Stimulated activated CD4-positive, alpha-beta T cell treated with anti-CD3 and anti-CD28 coated beads, Interleukin-4, amount 100 ng/mL, for 24 hours (primary cell): ENCODE results near the gene PCNX3.

Experiments used
- DNase-seq: peaks from one replicate; pipeline ENCODE4 v3.0.0-alpha.2; 2020

PCNX3 gene

DNA sequence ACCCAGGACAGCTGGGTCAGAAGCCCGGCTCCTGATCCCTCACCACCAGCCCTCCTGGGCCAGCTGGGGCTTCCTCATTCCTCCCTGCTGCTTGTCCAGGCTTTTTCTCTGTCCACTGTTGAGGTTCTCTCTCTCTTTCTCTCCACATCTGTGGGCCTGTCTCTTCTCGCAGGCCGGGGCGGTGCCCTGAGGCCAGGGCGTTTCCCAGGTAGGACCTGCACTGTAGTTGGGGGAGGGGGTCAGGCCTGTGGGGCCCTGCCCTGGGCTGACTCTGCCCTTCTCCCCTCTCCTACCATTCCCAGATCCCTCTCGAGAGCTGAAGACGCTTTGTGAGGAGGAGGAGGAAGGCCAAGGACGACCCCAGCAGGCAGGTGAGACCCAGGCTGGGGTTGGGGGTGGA is 34.8 kb upstream of the PCNX3 start:
- no peak for DNase-seq

DNA sequence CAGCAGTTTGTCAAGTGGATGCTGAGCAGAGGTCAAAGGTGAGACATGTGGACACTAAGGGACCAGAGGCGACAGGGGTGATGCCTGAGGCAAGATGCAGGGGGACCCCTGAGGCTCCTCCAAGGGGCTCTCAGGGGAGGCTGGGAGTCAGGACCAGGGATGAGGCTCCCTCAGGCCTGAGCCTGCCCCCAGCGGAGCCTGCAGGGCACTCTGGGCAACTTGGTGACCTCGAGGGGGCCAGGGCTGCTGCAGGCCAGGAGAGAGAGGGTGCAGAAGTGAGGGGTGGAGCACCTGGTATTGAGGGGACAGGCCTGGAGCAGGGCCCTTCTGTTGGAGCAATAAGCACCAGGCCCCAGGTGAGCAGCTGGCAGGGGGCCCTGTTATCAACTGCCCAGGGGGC is 33.6 kb upstream of the PCNX3 start:
- DNase-seq: no peak

DNA sequence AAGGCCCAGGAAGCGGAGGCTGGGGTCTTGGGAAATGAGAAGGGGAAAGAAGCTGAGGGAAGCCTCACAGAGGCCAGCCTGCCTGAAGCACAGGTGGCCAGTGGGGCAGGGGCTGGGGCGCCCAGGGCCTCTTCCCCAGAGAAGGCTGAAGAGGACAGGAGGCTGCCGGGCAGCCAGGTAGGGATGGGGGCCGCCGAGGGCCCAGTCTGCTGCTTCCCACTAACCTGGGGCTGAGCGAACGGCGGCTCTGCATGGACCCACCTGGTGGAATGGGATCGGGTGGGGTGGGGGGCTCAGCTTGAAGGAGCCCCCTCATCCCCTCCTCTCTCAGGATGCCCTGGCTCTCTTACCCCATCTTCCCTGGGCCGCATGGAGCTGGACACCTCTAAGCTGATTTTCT is 32.0 kb upstream of the PCNX3 start:
- no peak for DNase-seq

DNA sequence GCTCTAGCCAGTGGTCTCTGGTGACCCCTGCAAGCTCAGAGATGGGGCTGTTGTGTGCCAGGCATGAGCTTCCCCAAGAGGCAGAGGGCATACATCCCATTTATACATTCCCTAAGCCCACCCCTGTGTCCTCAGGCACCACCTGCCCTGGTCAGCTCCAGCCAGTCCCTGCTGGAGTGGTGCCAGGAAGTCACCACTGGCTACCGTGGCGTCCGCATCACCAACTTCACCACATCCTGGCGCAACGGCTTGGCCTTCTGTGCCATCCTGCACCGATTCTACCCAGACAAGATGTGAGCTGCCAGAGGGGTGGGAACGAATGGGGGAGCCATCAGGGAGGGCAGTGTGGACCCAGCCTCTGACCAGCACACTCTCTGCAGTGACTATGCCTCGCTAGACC is 31.5 kb upstream of the PCNX3 start:
- no peak for DNase-seq

DNA sequence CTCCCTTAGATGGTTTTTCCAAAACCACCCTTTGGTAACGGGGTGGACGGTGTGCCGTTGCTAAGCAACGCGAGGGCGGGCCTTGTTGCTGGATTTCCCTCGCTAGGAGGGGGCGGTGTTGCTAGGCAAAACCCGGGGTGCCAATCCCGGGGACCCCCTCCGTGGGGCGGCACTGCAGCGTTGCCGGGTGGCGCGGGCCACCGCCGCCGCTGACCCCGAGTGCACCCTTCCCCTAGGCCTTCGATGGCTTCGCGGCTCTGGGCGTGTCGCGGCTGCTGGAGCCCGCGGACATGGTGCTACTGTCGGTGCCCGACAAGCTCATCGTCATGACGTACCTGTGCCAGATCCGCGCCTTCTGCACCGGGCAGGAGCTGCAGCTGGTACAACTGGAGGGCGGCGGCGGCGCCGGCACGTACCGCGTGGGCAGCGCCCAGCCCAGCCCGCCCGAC is 30.8 kb upstream of the PCNX3 start:
- no peak for DNase-seq

DNA sequence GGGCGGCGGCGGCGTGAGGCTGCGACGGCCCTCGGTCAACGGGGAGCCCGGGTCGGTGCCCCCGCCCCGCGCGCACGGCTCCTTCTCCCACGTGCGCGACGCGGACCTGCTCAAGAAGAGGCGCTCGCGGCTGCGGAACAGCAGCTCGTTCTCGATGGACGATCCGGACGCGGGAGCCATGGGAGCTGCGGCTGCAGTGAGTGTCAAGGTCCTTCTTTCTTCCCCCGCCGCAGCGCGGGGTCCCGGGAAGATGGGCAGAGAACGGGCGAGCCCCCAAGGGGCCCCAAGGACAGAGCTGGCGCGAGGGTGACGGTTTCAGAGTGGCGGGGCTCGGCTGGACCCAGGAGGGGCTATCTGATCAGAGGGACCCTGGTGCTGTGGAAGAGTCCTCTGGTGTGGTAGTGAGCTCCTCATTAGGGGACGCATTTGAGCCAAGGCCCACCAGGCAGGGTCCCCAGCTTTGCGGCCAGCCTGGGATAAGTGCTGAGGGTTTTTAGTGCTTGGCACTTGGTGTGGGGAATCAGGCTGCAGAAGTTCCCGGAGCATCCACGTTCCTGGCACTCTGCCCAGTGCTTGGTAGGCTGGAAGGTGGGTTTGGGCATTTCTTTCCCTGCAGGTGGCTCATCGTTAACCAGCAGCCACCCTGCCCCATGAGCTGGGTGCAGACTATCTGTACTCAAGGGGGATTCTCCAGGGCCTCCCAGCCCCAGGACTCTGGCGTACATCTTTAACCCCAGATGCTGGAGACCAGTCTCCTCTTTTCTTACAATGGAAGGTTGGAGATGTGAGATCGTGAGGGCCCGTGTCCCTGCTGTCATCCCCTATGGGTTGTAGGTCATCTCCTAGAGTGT is 30.0 kb upstream of the PCNX3 start:
- no peak for DNase-seq

DNA sequence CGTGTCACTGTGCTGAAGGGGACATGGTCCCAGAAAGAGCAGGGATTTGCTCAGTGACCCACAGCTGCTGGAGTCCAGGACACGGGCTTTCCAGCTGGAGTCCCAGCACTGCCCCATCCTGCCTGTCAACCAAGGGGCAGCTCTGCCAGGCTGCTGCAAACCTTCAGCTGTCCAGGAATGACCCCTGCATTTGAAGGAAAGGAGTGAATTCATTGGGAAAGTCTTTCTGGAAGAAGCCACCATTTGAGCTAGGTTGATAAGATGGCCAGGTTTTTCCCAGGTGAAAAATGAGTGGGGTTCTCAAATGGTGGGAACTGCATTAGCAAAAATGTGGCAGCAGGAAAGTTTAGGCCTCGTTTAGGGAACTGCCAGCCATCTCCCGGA is 29.3 kb upstream of the PCNX3 start:
- DNase-seq: no peak

DNA sequence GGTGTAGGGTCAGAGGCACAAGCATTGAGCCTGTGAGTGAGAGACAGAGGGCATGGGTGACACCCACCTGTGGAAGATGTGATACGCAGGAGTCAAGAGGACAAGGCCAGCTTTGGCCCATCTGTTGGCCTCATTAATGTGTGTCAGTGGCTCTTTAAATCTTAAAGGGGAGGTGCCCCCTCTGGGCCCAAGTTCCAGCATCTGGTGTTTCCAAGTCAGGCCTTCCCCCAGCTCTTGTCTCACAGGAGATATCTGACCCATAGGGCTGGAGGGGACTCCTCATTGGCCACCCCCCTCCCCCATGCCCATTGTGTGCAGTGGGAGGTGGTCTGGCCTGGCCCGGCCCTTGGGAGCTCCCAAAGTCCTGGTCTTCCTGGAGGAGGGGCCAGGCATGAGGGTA is 28.9 kb upstream of the PCNX3 start:
- no peak for DNase-seq

DNA sequence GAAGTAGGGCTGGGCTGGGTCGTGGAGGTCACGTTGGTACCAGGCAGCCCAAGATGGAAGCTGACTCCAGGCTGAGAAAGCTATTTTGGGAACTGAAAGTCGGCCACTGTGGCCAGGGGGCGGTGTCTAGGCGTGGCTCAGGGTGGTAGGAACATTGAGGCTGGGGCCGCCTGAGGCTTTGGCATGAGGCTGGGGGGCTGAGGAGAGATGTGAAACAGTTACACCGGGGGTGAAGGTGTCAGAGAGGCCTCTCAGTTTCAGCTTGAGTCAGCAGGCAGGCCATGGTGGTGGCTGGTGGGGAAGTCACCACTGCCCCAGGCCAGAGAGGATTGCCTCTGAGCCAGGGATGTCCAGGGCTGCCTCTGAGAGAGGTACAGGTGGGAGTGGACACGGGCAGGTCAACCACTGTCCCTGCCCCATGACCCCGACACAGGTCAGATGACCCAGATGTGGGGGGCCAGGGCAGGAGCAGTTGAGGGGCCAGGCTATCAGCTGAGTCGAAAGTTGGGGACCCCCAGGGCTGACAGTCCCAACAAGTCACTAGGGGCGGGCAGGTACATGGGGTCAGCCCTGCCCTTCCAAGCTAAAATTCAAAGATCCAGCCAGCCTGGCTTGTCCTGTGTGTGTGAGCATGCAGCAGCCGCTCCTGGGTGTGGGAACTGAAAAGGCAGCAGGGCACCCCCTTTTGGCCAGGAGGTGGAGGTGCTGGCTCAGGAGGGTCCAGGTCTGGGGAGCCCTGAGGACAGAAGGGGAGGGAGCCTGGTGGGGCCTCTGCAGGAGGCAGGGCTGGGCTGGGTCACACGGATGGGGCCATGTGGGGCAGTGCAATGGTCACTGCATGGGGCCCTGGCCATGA is 27.1 kb upstream of the PCNX3 start:
- peak; percentile 77 for DNase-seq

DNA sequence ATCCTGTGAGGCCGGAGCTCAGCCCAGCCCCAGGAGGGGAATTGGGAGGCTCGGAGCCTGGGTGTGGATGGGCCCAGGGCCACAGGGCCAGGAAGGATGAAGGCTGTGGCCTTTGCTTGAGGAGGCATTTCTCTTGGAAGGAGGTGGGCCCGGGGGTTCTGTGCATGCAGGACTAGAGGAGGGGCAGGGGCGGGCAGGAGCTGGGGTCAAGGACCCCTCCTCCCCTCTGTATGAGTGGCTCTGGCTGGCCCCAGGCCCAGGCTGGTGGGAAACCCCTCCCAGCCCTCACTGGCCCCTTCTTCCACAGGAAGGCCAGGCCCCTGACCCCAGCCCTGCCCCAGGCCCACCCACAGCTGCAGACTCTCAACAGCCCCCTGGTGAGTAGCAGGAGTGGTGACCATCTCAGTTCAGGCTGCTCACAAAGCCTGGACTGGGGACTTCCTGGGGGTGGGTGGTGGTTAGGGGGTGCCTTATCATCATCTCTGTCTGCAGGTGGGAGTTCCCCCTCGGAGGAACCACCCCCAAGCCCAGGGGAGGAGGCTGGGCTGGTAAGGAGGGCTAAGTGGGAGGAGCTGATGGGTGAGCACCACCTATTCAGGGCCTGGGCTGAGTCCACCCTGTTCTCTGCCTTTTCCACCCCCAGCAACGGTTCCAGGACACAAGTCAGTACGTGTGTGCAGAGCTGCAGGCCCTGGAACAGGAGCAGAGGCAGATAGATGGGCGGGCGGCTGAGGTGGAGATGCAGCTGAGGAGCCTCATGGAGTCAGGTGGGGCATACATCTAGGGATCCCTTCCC is 25.9 kb upstream of the PCNX3 start:
- no peak for DNase-seq

DNA sequence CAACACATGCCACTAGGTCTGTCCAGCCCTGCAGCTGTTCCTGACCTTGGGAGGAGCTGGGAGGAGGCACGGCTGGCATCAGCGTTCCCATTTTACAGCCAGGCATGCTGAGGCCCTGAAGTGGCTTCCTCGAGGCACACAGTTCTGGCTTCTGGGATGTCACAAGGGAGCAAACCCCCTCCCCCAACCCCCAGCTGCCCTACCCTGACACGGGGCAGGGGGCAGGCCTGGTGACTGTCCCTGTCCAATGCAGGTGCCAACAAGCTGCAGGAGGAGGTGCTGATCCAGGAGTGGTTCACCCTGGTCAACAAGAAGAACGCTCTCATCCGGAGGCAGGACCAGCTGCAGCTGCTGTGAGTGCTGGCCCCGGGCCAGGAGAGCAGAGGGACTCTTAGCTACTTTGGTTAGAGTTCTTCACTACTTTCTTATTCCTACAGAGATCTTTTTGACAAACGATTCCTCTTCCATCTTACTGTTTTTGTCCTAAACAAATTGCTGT is 25.3 kb upstream of the PCNX3 start:
- DNase-seq: no peak

DNA sequence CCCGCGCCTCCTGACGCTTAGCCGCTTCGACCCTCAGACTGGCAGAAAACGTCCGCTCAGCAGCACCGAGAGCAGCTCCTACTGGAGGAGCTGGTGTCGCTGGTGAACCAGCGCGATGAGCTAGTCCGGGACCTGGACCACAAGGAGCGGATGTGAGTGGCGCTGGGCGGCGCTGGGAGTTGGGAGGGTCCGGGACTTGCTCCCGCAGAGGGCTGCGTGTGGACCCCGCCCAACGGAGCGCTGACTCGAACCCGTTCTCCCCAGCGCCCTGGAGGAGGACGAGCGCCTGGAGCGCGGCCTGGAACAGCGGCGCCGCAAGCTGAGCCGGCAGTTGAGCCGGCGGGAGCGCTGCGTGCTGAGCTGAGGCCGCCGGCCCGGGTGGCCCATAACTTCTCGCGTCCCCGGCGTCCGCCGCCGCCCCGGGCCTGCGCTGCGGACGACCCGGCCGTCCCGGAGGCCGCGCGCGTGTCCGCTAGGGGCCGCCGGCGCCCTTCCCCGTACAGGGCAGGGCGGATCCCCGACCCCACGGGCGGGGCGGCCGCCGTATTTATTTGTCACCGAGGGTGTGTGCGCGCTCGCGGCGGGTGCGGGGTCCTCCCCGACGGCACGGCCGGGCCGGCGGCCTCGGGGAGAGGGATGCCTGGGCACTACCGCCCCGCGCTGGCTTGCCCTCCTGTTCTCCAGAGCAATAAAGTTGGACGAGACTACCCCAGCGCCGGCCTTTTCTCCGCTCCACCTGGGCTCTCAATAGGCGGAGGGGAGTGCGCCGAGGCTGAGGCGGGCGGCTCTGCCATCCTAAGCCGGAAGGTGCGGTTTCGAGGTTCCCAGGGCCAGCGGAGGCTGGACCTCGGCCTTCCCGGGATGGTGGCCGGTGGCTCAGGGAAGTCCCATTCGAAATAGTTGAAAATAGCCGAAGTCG is 23.4 kb upstream of the PCNX3 start:
- no peak for DNase-seq

DNA sequence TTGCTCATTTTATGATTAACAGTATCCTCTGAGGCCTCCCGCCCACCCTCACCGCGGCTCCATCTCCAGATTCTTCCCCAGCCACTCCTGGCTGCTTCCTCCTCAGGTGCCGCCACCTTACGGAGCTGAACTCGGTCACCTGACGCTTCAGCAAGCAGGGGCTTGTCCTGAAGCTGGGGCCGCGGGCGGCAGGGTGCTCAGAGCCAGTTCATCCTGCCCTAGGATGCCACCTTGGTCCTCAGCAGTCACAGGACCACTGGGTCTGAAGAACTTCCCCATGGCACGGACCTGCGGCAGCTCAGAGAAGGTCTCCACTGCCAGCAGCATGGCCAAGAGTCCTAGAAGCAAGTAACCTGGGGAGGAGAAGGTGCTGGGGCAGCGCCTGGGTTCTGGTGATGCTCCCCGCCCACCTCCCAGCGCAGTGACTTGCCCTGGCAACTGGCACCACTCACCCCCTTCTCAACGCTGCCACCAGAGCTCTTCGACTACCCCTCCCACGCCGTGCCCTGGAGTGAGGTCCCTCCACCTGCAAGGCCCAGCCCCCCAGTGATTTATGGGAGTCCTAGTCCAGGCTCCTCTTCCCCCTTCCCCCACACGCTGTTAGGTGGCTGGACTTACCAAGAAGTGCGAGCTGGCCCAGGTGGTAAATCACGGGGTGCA is 22.6 kb upstream of the PCNX3 start:
- DNase-seq: no peak

DNA sequence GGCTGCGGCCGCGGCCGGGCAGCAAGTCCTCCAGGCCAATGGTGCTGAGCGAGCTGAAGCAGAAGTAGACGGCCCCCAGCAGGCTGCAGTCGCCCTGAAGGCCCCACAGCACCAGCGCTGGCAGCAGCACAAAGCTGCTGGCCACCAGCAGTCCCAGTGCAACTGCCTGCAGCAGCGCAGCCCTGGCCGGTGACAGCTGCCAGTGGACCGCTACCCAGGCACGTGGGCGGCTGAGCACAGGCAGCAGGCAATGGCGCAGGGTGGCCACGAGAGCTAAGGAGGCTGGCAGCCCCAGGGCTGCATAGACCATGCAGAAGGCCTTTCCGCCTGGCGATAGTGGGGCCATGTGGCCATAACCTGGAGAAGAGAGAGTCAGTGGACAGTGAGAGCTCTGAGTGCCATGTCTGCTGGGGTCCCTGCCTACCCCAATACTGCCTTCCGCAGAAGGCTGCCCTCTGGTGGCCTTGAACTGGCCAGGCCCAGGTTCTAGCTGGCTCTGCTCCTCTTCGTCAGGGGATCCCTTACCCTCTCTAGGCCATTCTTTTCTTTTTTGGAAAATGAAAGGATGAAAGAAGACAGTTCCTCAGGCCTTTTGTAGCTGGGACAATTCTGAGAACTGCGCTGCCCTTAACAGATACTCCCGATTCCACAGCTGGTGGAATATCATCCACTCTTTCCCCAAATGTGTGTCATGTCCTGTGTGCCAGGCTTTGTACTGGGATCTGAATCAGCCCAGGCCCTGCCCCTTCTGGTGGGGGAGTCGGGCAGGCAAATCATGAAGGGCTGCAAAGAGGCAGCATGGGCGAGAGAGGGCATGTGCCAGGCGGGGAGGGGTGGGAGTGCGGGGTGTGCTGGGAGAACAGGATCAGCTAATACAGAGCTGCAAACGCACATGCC is 21.8 kb upstream of the PCNX3 start:
- peak; percentile 54 for DNase-seq

DNA sequence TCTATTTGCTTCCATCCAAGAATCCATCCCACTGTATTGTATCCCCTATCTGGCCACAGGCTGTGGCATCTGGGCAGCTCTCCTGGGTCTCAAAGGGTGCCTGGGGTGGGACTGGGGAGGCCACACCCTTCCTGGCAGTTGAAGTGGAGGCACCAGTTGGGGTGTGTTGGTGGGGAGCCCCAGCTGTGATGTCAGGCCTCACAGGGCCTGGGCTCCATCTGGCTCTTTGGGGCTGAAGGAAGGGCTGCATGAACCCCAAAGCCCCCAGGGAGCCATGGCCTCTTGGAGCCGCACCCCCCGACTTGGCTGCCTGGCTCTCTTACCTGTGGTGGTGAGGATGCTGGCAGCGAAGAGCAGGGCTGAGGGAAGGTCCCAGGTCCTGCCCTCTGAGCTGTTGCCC is 20.4 kb upstream of the PCNX3 start:
- no peak for DNase-seq

DNA sequence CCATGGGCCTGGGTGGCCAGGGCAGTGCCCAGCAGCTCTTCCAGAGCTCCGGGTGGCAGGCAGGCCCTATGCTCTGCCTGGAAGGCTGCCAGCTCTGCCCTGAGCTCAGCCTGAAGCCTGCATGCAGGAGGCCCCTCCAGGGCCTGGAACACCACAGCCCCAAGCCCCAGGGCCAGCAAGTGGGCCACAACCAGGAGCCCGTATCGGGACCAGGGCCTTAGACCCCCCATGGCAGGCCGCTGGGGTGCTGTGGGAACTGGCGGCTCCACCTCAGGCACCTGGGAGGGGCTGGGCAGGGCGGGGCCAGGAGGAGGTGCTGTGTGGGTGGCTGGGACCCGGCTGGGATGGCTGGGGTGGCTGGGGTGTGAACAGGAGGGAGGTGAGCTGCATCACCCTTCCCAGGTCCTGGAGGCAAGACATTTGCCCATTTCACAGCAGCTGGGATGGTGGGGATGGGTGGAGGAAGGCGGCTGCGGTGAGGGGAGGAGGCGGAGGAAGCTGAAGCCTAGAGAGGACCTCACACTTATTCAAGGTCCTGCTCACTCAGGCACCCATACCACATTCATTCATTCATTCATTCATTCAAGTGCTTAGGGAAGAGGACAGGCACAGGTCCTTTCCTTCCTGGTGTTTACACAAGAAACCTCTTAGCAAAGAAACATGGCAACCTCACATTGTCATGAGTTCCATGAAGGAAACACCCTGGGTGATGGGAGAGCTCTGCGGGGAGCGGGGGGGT is 19.9 kb upstream of the PCNX3 start, which contains the start of gene KCNK7:
TSS of gene KCNK7 (minus strand) at position 258 of the 739 bp plus-strand sequence. CDS start at position 230, 28 bp downstream.
- DNase-seq: no peak

DNA sequence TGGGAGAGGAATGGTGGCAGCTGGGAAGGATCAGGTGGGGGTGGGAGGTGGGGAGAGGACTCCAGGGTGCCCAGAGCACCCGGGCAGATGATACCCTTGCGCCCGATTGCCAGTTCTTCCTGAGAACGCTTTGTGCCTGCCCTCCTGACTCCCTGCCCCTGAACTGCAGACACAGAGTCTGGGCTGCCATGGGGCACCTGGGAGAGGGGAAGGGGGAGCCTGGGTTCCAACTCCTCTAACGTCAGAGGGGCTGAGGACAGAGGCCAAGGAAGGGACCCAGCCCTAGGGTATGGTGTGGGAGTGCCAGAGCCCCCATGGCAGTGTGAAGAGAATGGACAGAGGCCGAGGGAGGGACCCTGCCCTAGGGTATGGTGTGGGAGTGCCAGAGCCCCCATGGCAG is 19.1 kb upstream of the PCNX3 start:
- no peak for DNase-seq

DNA sequence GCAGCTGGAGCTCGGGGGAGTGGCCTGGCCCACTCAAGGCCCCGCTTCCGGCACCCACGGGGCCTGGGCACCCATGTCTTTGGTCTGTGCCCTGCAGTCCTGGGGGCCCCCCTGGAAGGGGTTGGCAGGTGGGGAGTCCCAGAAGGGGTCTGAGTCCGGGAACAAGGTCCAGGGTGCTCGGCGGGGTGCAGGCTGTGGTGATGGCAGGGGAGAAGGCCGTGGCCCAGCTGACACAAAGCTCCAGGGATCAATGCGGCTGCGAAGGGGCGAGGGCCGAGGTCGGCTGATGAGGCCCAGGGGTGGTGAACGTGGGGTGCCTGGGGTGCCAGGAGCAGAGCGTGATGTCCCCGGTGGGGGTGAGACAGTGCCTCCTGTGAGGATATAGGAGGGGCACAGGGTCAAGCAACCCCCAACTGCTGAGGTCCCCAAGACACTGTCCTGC is 17.3 kb upstream of the PCNX3 start:
- no peak for DNase-seq

DNA sequence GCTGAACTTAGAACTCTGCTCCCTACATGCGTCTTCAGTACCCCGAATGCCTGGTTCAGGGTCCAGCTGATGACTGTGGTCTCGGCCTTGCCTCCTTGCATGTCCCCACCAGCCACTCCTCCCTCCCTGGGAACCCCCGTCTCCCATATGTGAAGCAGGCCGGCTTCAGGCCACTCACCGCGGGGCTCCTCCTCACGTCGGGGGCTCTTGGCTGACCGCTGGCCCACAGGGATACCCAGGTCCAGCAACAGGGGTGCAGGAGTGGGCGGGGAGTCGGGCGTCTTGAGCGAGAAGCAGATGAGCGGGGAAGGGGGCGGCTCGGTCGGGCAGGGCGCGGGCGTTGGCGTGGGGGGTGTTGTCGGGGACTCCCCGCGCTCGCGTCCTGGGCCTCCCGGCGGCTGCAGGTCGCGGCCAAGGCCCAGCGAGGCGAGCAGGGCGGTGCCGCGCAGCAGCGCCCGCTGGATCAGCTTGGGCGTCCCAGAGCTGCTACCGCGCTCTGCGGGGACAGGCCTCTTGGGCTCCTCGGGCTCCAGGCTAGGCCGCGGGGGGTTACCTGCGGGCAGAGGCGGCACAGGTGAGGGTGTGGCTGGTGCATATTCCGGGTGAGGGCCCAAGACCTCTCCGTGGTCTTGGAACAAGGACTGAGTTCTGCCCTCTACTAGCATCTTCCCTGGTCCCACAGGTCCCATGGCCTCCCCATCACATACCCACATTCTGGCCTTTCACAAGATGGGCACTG is 16.2 kb upstream of the PCNX3 start:
- DNase-seq: no peak
